Subcutaneous adipose tissue (tissue), 4 donors: ENCODE results near the gene ARMC9. TPM values are rescaled to one million over a fixed set of nuclear protein-coding genes. Genes with fewer than 3 reads are reported as not detected.

Source experiments
- CTCF ChIP-seq: fragments of 450-650 bp; IDR thresholded peaks from one replicate; pipeline ENCODE4 v1.5.1; 2016; ENCODE audit warnings: low read depth, mild to moderate bottlenecking, control low read depth, antibody characterized with exemption, moderate library complexity
- total RNA-seq, 4 donors: library from RNA; depleted of rRNA; stranded (reverse); fragments of >200 nt; gene quantifications; one replicate each; pipeline ENCODE4 v1.1.0, GENCODE V29; 2016

Gene ARMC9
- total RNA-seq, 4 donors from 2014 or later = 0.98 to 16.5 (median 4.6) TPM

DNA sequence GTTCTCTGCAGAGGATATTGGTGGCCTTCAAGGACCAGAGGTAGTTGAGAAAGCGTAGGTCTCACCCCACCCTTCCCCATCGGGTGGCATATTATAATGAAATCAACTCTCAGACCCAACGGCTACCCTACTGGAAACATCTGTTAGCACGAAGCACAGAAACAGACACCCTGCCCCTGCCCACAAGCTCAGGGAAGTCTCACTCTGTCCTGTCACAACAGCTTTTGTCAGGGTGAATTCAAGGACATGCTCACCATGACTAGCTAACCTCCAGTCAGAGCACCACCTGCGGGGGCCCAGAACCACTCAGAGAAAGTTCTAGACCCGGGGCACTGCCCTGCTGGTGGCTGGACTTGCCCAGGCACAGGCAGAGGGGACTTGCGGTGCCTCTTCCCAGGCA, 193.6 kb downstream of the ARMC9 start:
- TF ChIP-seq CTCF = no peak

DNA sequence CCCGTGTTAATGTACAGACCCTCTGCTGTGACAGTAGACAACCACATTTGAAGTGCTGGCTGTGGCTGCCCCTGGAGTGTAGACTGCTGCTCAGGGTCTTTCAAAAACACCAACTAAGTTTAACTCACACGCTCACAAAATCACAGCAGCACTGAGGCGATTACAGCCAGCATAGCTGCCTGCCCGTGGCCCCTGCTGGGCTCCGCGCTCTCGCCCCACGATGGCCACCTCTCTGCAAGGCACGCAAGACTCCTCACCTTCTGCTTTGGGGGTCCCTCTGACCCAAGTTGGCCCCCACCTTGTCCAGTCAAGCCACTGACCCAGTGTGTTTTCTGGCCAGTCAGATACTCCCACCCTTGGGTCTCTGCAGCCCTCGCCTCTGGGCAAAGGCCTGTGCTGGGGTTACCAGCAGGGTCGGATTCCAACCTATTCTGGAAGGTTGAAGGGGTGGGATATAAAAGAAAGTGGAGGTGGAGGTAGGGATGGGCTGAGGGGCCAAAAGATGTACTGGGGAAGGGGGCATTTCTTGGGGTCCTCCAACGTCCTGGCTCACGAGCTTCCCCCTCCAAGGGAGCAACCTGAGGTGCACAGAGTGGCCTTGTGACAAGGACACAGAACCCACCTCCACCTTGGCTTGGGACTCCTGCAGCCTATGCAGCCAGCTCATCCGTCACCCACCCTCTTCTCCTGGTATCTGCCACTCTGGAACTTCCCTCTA, 194.2 kb downstream of the ARMC9 start:
- TF ChIP-seq CTCF = no peak

DNA sequence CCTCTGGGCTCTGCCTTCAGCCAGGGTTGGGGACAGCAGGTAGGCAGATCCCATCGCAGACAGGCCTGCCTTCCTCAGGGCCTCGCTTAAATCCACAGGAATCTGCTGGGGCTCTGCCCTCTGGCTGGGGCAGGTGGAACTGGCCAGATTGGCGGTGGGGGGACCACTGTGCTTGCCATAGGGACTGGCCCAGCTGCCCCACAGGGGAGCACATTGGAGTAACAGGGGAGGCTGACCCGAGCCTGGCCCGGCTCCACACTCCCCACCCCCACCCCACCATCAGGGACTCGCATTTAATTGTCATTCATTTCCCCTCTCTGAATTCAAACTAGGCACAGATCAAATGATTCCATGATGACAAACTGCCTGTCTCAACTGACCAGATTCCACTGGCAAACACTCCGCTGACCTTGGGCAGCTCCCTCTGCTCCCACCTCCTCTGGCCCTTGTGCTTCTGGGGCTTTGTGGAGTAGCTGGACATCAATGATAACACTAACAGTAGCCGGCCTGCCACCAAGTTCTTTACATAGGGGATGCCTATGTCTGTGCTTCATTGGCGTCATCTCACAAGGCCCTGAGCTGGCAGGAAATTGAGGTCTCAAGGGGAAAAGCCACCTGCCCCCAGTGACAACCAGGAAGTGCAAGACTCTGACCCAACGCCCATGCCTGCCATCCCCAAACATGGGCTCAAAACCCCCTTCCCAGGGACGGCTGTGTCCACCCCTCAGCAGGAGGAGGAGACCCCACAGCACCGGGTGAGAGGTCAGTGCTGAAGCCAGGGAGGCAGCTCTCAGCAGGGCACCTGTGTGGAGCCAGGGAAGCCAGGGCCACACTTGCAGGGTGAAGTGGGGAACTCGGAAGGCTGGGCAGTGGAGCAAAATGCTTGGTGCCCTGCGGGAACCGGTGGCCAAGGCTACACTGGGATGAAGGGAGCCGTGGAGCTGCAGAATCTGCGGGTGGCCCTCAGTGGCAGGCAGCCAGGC, 195.0 kb downstream of the ARMC9 start:
- TF ChIP-seq CTCF = no peak

- no peak for TF ChIP-seq CTCF
Observed at GRCh38 chr2:231394211-231395141, 196.0 kb downstream of the ARMC9 start.

- TF ChIP-seq CTCF = no peak
Observed at GRCh38 chr2:231395188-231396057, 197.0 kb downstream of the ARMC9 start, which contains the start of gene B3GNT7. B3GNT7 (plus strand) TSS chr2:231395710; CDS start chr2:231395804, 94 bp downstream.

- TF ChIP-seq CTCF = no peak
Observed at GRCh38 chr2:231396058-231396821, 197.8 kb downstream of the ARMC9 start.
